Mucosa of descending colon (tissue), 3 donors: Measurements from ENCODE around the gene OTOS. TPM values are rescaled to one million over a fixed set of nuclear protein-coding genes. Genes with fewer than 3 reads are reported as not detected.

Experiments
- ATAC-seq: fragments of 200-7000 bp; cut with Tn5 transposase; one replicate; pipeline ENCODE4 v1.9.1; 2020; ENCODE audit warnings: mild to moderate bottlenecking, moderate library complexity
- DNase-seq, 3 donors: peaks; one replicate each; pipeline ENCODE4 v3.0.0-alpha.2; 2020
- H3K36me3 ChIP-seq: fragments of 200-600 bp; one replicate; pipeline ENCODE4 v1.8.0; 2021; ENCODE audit warnings: low read depth, mild to moderate bottlenecking
- H3K4me1 ChIP-seq: fragments of 200-600 bp; one replicate; pipeline ENCODE4 v1.8.0; 2021; ENCODE audit warnings: low read depth, mild to moderate bottlenecking
- H3K4me3 ChIP-seq: fragments of 200-600 bp; one replicate; pipeline ENCODE4 v1.8.0; 2021; ENCODE audit warnings: mild to moderate bottlenecking
- H3K9me3 ChIP-seq: fragments of 200-600 bp; one replicate; pipeline ENCODE4 v1.8.0; 2021; ENCODE audit warnings: mild to moderate bottlenecking
- intact Hi-C, 2 donors: fragments of 100-400 bp; cut with DNase I in 1 of 2; cut with micrococcal nuclease in 1 of 2; formaldehyde crosslinking; loops; one replicate each; pipeline versions ENCODE4 v1.11.0 to v1.11.1; 2022; cut with DNase I, micrococcal nuclease
- total RNA-seq, 3 donors: library from RNA; stranded (reverse); fragmentation: NEBNext Ultra II Directional in 2 of 3; extraction: Animal tissue kit (Norgen Biotek cat#: 25700) in 2 of 3; gene quantifications; one replicate each; pipeline versions ENCODE4 v1.2.1 to v1.2.4, GENCODE V29; 2021 to 2023
- TF ChIP-seq, protein P1 (sequence below): fragments of 200-600 bp; IDR thresholded peaks from one replicate; pipeline ENCODE4 v1.8.0; 2022; ENCODE audit warnings: antibody characterized with exemption, mild to moderate bottlenecking
- donor health status: DM: no; HTN: no; CAD: no; lungs with moderate emphysema.
- donor health status: DM: no; HTN: no; CAD: no.
- donor health status: DM: no; HTN: yes; CAD: no.

The OTOS gene
- total RNA-seq, 3 donors from 2014 or later: not detected

DNA sequence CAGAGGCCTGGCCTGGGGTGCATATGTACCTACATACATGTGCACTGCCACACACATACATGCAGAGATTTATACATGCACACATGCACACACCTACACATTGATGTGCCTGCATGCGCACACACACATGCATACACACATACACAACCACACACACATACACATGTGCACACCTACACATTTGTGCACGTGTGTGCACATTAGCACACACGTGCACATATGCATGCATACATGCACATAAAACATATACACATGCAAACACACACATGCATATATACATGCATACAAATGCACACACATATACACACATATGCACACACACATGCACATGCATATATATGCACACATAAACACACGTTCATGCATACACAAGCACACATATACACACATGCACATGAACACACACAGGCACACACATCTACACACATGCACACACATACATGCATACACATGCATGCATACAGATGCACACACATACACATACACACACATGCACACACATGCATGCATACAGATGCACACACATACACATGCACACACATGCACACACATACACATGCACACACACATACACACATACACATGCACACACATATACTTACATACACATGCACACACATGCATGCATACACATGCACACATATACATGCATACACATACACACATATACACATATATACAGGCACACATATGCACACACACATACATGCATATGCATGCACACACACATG, 23.6 kb upstream of the OTOS start:
- Histone ChIP-seq H3K9me3 (no peaks in the 10 kb centered on the region), H3K4me3 (no peak overlapping the region), H3K36me3 (no peaks in the 10 kb centered on the region), H3K4me1 (no peaks in the 10 kb centered on the region)
- peak in 1 of 3 donors; percentile 3 for DNase-seq
- intact Hi-C loops: no loop called here
- TF ChIP-seq, protein P1, sequence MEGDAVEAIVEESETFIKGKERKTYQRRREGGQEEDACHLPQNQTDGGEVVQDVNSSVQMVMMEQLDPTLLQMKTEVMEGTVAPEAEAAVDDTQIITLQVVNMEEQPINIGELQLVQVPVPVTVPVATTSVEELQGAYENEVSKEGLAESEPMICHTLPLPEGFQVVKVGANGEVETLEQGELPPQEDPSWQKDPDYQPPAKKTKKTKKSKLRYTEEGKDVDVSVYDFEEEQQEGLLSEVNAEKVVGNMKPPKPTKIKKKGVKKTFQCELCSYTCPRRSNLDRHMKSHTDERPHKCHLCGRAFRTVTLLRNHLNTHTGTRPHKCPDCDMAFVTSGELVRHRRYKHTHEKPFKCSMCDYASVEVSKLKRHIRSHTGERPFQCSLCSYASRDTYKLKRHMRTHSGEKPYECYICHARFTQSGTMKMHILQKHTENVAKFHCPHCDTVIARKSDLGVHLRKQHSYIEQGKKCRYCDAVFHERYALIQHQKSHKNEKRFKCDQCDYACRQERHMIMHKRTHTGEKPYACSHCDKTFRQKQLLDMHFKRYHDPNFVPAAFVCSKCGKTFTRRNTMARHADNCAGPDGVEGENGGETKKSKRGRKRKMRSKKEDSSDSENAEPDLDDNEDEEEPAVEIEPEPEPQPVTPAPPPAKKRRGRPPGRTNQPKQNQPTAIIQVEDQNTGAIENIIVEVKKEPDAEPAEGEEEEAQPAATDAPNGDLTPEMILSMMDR: no peak
- ATAC-seq: no peak

DNA sequence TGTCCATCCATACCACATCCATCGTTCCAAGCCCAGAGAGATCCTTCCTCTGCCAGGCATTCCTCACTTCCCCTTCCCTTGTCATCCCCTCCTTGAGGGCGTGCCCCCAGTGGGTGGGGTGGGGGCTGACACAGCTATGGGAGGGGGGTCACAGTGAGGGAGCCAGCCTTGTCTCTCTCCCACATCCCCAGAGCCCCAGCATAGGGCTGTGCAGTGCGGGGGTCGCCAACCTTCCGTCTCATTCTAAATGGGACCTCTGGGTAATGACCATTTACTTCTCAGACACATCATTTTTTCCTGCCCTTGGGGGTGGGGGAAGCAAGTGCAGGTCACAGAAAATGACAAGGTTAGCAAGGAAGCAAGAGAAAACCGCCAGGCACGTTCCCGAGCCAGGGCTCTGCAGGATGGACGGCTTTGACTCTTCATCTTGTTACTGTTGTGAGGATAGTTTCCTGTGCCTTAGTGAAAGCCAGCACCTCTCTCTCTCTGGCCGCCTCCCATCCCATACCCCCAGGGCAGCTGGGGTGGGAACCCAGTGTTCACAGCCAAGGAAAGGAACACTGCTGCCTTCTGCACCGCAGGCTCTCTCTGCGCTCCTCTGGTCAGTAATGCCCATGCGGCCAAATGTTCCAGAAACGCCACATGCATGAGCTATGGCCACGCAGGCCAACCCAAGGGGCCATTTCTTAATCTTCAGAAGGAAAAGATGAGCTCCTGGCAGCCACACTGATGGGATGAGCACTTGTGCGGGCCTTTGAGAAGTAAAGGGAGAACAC, 22.7 kb upstream of the OTOS start:
- DNase-seq (peak in 1 of 3 donors; percentile 12), ATAC-seq (no peak)
- intact Hi-C loops: no loop called here
- TF ChIP-seq, protein P1: no peak
- Histone ChIP-seq H3K4me3 (no peak overlapping the region), H3K4me1 (no peaks in the 10 kb centered on the region), H3K9me3 (no peaks in the 10 kb centered on the region), H3K36me3 (no peaks in the 10 kb centered on the region)

DNA sequence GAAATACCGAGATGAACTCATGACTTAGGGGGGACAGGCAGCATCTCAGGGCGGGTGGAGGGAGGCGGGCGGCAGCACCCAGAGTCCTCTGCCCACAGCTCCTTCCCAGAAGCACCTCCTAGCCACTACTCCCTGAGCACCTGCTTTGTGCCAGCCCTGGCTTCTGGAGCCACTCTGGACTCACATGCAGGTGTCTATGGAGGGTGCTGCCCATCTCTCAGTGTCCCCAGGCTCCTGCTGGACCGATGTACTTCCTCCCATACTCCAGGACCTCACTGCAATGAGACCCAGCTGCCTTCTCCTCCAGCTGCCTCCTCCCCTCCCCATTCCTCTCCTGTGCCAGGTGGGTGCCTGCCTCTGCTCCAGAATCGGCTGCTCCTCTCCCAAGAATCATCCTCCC, 22.1 kb upstream of the OTOS start:
- H3K36me3 ChIP-seq: no peaks in the 10 kb centered on the region
- TF ChIP-seq, protein P1: no peak
- no peak overlapping the region for H3K4me3 ChIP-seq
- DNase-seq (peak in 1 of 3 donors; percentile 8), ATAC-seq (no peak)
- no peaks in the 10 kb centered on the region for H3K9me3 ChIP-seq
- intact Hi-C loops: no loop called here
- no peaks in the 10 kb centered on the region for H3K4me1 ChIP-seq

DNA sequence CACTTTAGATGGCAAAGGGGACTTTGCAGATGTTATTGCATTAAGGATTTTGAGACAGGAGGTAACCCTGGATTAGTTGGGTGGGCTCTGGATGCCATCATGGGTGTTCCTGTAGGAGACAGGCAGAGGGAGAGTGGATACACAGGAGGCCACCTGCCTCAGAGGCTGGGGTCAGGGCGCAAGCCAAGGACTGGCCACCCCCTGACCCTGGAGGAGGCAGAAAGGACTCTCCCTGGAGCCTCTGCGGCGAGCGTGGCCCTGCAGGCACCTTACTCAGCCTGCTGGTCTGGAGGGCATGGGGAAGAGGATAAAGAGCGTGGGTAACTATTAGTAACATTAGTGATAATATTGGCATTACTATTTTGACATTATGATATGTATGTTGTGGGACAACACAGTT, 21.6 kb upstream of the OTOS start:
- TF ChIP-seq, protein P1: no peak
- no peaks in the 10 kb centered on the region for H3K9me3 ChIP-seq
- H3K36me3 ChIP-seq: no peaks in the 10 kb centered on the region
- intact Hi-C loops: no loop called here
- DNase-seq: peak in 1 of 3 donors; percentile 3
- ATAC-seq: no peak
- no peaks in the 10 kb centered on the region for H3K4me1 ChIP-seq
- H3K4me3 ChIP-seq: no peak overlapping the region

DNA sequence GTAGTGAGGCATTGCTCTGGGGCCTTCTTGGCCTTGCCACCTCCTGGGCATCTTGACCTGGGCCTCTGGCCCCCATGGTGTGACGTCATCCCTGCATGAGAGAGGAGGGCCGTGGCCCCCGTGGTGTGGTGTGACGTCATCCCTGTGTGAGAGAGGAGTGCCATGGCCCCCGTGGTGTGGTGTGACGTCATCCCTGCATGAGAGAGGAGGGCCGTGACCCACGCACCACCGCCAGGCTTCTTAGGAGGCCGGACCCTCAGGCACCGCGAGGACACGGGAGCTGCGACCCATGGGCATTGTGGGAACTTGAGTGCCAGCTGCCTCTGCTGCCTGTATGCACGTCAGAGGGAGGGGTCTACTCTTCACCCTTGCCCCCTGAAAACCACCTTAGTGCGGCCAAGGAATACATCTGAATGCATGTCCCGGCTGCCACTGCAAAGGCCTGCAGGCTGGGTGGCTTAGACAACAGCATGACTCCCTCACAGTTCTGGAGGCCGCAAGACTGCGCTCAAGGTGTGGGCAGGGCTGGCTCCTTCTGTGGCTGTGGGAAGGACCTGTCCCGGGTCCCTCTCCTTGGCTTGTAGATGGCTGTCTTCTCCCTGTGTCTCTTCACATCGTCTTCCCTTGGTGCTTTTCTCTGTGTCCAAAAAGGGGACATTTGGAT, 20.8 kb upstream of the OTOS start:
- no peaks in the 10 kb centered on the region for H3K36me3 ChIP-seq
- DNase-seq: peak in 1 of 3 donors; percentile 11
- no peaks in the 10 kb centered on the region for H3K4me1 ChIP-seq
- no peak for ATAC-seq
- no peak overlapping the region for H3K4me3 ChIP-seq
- TF ChIP-seq, protein P1: no peak
- intact Hi-C loops: no loop called here
- no peaks in the 10 kb centered on the region for H3K9me3 ChIP-seq
